GM18526 (cell line): Measurements from ENCODE around the gene MRPL21.

Experiments
- POLR2A ChIP-seq: IDR thresholded peaks from 3 replicates; pipeline ENCODE4 v1.6.1; 2011; ENCODE audit not compliant: insufficient read length; ENCODE audit errors: extremely low read depth

MRPL21 gene

GRCh38 chr11:68929706-68930570, 26.3 kb upstream of the MRPL21 start:
- TF ChIP-seq POLR2A = no peak

DNA sequence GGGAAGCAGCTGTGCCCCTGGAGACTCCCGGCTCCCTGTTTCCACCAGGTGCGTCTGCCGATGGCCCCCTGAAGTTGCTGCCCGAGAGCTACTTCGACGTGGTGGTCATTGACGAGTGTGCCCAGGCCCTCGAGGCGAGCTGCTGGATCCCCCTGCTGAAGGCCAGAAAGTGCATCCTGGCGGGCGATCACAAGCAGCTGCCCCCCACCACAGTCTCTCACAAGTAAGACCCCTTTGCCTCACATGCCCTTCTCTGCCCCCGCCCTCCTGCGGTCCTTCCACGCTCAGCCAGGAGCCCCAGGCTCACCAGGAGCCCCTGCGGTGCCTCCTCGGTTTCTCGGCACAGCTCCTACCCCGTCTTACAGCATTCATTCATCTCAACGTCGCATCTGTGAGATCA, 25.5 kb upstream of the MRPL21 start:
- TF ChIP-seq POLR2A = no peak

DNA sequence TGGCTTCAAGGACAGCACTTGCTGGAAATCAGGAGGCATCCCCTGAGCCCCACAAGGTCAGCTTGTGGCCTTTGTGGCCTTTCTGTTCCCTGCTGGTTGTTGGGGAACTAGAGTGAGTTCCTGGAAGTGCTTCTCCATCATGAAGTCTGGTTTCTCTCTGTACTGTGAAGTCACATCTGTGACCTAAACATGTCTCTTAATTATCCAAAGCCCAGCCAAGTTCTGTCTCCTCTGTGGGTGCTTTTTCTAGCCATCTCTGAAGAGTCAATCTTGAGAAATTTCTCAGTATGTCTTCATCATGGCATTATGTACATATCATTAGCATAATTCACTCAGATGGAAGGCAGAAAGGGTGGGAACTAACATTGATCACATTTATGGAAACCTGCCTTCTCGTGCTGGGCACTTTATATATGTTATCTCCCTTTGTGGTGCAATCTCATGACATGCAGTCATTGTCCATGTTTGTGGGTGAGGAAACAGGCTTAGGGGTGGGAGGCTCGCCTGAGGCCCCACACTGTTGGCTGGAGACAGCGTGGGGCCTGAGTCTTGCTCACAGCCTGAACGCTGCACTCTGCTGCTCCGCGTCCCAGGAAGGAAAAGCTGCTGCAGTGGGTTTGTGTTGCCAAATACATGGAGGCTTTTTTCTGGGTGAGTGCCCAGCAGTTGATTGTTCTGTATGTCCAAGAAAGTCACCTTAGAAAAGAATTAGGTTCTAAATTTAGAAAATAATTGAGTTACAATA, 24.7 kb upstream of the MRPL21 start:
- no peak for TF ChIP-seq POLR2A

DNA sequence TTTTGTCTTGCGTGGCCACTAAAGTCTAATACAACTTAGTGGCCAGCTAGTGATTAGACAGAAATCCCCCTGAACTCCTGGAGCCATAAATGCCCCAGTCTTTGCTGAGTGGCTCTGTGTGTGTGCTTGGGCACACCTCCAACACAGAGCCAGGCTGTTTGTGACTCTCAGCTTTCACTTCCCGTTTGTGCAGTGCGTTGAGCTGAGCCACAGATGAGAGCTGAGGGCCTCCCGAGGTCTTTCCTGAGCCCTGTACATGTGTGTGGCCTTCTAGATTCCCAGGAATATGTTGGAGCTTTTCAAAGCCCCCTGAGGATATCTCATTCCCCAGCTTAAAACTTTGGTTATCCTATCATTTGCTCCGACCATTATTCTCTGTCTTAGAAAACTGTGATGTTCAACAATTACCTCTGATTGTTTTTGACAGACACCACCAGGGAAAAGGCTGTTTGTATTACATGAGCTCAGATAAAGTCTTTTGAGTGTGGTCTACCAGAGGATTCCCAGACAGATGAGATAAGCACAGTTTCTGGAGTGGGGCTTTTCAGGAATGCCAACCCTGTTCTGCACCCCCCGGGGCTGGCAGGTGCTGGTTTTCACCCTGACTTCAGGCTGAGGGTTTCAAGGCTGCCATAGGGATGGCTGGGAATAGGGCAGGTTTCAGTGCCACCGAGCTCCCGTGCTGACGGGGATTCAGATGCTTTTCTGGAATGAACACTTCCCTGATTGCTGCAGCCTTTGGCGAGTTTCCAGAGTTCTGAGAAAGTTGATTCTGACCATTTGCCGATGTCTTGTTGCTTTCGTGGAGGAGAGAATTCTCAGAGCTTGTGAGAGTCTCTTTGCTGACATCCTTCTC, 23.9 kb upstream of the MRPL21 start:
- TF ChIP-seq POLR2A = no peak

DNA sequence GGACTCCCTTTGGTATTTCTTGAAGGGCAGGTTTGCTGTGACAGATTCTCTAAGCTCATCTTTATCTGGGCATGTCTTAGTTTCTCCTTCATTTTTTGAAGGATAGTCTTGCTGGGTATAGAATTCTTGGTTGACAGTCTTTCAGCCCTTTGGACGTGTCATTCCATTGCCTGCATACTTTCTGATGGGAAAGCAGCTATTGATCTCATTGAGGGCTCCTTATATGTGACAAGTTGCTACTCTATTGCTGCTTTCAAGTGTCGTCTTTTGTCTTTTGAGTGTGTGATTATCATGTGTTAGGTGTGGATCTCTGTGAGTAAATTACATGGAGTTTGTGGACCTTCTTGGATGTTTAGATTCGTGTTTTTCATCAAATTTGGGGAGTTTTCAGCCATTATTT, 22.0 kb upstream of the MRPL21 start:
- TF ChIP-seq POLR2A = no peak

DNA sequence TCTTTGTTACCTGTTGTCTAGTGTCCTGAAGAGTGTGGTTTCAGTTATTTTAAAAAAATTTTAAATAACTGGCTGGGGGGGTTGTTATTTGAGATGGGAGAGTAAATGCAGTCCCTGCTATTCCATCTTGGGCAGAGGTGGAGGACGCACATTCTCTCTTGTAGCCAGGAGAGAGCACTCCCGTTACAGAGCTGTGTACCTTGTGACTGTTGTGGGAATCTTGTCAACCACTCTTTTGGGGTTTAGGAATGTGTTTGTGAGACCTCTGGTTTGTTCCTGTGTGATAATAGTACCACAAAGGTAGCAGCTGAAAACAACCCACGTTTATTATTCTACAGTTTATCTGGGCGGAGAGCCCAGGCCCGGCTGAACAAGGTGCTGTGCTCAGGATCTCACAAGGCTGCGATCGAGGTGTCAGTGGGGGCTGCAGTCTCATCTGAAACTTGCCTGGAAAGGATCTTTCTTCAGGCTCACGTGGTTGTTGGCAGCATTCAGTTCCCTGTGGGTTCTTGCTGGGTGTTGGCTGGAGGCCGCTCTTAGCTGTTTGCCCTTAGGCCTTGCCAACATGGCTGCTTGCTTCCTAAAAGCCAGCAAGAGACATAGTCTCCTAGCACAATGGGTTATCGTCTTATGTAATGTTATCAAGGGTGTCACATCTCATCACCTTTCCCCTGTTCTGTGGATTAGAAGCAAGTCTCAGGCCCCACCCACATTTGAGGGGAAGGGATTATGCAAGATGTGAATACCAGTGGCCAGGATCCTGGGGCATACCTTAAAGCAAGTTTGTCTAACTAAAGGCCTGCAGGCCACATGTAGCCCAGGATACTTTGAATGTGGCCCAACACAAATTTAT, 20.7 kb upstream of the MRPL21 start:
- TF ChIP-seq POLR2A = no peak

- no peak for TF ChIP-seq POLR2A
These were observed 20.0 kb upstream of the MRPL21 start for GRCh38 chr11:68923614-68924013.

GRCh38 chr11:68916439-68916838, 12.8 kb upstream of the MRPL21 start:
- TF ChIP-seq POLR2A = no peak

- no peak for TF ChIP-seq POLR2A
These were observed 11.1 kb upstream of the MRPL21 start for GRCh38 chr11:68914761-68915160.

DNA sequence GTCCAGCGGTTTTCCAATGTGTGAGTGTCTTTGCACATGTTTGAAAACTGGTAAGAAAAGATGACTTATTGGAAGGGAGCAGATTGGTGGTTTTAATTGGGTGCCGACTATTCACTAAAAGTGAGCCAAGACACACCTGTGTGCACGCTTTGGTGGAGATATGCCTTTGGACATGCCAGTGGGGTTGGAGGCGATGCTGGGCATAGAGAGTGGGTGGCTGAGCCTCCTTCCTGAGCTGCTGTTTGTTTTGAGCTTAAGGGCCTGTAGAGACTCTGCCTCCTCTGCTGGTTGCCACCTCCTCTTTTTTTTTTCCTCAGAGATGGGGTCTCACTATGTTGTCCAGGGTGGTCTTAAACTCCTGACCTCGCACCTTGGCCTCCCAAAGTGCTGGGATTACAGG, 9.6 kb upstream of the MRPL21 start:
- no peak for TF ChIP-seq POLR2A

DNA sequence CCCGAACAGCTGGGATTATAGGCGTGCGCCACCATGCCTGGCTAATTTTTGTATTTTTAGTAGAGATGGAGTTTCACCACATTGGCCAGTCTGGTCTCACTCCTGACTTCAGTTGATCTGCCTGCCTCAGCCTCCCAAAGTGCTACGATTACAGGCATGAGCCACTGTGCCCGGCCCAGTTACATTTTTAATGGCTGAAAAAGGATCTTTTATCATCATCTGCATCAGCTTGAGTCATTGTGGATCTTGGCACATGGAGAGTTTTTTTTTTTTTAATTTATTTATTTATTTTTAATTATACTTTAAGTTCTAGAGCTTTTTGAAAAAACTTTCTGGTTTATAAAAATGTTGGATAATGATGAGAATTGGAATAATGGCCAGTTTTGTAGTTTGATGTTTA, 8.6 kb upstream of the MRPL21 start:
- TF ChIP-seq POLR2A = no peak

DNA sequence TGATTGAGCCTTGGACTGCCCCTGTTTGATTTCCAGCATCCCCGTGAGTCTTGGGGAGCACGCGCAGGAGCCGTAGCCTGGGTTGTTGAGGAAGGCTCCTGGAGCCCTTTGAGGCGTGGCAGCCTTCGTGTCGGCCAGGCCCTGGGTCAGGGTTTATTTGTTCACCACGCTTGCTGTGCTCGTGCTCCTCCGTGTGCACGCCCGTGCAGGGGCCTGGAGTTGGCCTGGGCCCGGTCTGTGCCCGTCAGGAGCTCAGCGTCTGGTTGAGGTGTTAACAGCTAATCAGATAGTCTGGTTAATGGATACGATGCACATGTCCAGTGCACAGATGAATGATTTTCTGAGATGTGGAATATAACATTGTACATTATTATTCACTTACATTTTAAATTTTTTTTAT, 8.1 kb upstream of the MRPL21 start:
- no peak for TF ChIP-seq POLR2A

GRCh38 chr11:68910965-68911364, 7.3 kb upstream of the MRPL21 start:
- TF ChIP-seq POLR2A = no peak

GRCh38 chr11:68908273-68908672, 4.6 kb upstream of the MRPL21 start:
- no peak for TF ChIP-seq POLR2A
